GM06990 (cell line): ENCODE data around the gene SOAT2.

Experiments used
- DNase-seq: peaks from one replicate; pipeline ENCODE4 v3.0.0-alpha.2; 2011; ENCODE audit not compliant: insufficient read length; ENCODE audit errors: extremely low read depth
- H3K27me3 ChIP-seq: replicated peaks from 2 replicates; pipeline ENCODE4 v1.6.0; 2011; ENCODE audit warnings: low read length; ENCODE audit not compliant: control insufficient read depth, insufficient read depth
- H3K36me3 ChIP-seq: 2 replicates; pipeline ENCODE4 v1.5.1; 2011; ENCODE audit warnings: low read length; ENCODE audit not compliant: control insufficient read depth, insufficient read depth
- H3K4me3 ChIP-seq: replicated peaks from 2 replicates; pipeline ENCODE4 v1.5.1; 2011; ENCODE audit warnings: low read depth, mild to moderate bottlenecking, control low read depth, low read length
- CTCF ChIP-seq: IDR thresholded peaks from 2 replicates; pipeline ENCODE4 v1.5.1; 2011; ENCODE audit warnings: low read length, control low read depth, mild to moderate bottlenecking, inconsistent platforms; ENCODE audit not compliant: insufficient read depth, poor library complexity, severe bottlenecking

The SOAT2 gene

GRCh38 chr12:53057816-53058500, 45.3 kb upstream of the SOAT2 start:
- H3K36me3 ChIP-seq, result no peaks in the 10 kb centered on the region; the same call in 1 of the 2 replicates
- no peak for DNase-seq
- no peaks in the 10 kb centered on the region; the same call in 1 of the 2 replicates for H3K27me3 ChIP-seq
- no peak overlapping the region for H3K4me3 ChIP-seq
- no peak for TF ChIP-seq CTCF

- H3K36me3 ChIP-seq, result no peaks in the 10 kb centered on the region; the same call in none of the 2 replicates
- no peak for DNase-seq
- no peak for TF ChIP-seq CTCF
- H3K4me3 ChIP-seq, result no peak overlapping the region
- no peaks in the 10 kb centered on the region; the same call in 1 of the 2 replicates for H3K27me3 ChIP-seq
Observed at GRCh38 chr12:53058674-53059433, 44.4 kb upstream of the SOAT2 start.

GRCh38 chr12:53059434-53060063, 43.7 kb upstream of the SOAT2 start:
- TF ChIP-seq CTCF, result no peak
- no peak overlapping the region for H3K4me3 ChIP-seq
- no peaks in the 10 kb centered on the region; the same call in none of the 2 replicates for H3K36me3 ChIP-seq
- no peak for DNase-seq
- no peaks in the 10 kb centered on the region; the same call in 1 of the 2 replicates for H3K27me3 ChIP-seq

GRCh38 chr12:53060064-53060720, 43.1 kb upstream of the SOAT2 start:
- TF ChIP-seq CTCF, result no peak
- H3K27me3 ChIP-seq, result no peaks in the 10 kb centered on the region; the same call in 1 of the 2 replicates
- no peak overlapping the region for H3K4me3 ChIP-seq
- H3K36me3 ChIP-seq, result peaks cover 3% of the 10 kb centered on the region
- DNase-seq, result no peak

DNA sequence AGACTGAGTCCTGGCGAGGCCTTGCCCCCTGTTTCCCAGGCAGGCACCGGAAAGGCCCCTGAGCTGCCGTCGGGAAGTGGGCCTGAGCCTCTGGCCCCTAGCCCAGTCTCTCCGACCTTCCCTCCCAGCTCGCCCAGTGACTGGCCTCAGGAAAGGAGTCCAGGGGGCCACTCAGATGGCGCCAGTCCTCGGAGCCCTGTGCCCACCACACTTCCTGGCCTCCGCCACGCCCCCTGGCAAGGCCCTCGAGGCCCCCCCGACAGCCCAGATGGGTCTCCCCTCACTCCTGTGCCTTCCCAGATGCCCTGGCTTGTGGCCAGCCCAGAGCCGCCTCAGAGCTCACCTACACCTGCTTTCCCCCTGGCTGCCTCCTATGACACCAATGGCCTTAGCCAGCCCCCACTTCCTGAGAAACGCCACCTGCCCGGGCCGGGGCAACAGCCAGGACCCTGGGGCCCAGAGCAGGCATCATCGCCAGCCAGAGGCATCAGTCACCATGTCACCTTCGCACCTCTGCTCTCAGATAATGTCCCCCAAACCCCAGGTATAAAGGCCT, 42.5 kb upstream of the SOAT2 start:
- TF ChIP-seq CTCF, result no peak
- H3K27me3 ChIP-seq, result no peaks in the 10 kb centered on the region; the same call in 1 of the 2 replicates
- H3K4me3 ChIP-seq, result no peak overlapping the region
- DNase-seq, result no peak
- peaks cover 9% of the 10 kb centered on the region for H3K36me3 ChIP-seq
